Ishikawa (cell line): ENCODE measurements around the gene ARHGAP22.

Experiments
- CEBPB ChIP-seq: IDR thresholded peaks from 2 replicates; pipeline ENCODE4 v1.6.1; 2012
- EGR1 ChIP-seq: IDR thresholded peaks from 2 replicates; pipeline ENCODE4 v1.6.1; 2012
- EP300 ChIP-seq: IDR thresholded peaks from 2 replicates; pipeline ENCODE4 v1.6.1; 2012; ENCODE audit warnings: borderline replicate concordance
- NFIC ChIP-seq: IDR thresholded peaks from 2 replicates; pipeline ENCODE4 v1.6.1; 2012
- RAD21 ChIP-seq: IDR thresholded peaks from 2 replicates; pipeline ENCODE4 v1.6.1; 2012; ENCODE audit warnings: low read depth
- TAF1 ChIP-seq: IDR thresholded peaks from 2 replicates; pipeline ENCODE4 v1.6.1; 2012; ENCODE audit warnings: low read depth, mild to moderate bottlenecking
- TEAD4 ChIP-seq: IDR thresholded peaks from 2 replicates; pipeline ENCODE4 v1.6.1; 2012
- ZBTB7A ChIP-seq: IDR thresholded peaks from 2 replicates; pipeline ENCODE4 v1.6.1; 2012; ENCODE audit warnings: low read depth
- TF ChIP-seq, protein P1 (sequence below): IDR thresholded peaks from 2 replicates; pipeline ENCODE4 v1.6.1; 2012
- TF ChIP-seq, protein P2 (sequence below): IDR thresholded peaks from 2 replicates; pipeline ENCODE4 v1.6.1; 2012; ENCODE audit warnings: low read depth, mild to moderate bottlenecking
- TF ChIP-seq, protein P3 (sequence below): IDR thresholded peaks from 2 replicates; pipeline ENCODE4 v1.6.1; 2012

DNA sequence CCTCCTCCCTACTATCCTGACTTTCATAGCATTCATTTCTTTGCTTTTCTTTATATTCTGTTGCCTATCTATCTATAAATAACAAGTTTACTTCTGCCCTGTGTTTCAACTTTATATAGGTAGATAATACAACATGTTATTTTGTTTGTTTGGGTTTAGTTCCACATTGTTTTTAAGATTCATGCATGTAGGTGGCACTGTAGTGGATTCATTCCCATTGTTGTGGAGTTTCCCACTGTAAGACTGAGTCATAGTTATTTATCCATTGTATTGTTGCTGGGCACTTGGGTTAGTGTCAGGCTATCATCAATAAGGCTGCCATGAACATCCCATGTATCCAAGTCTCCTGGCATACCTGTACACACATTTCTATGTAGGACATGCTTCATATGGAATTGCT is 127.7 kb downstream of the ARHGAP22 start:
- TF ChIP-seq, protein P1, sequence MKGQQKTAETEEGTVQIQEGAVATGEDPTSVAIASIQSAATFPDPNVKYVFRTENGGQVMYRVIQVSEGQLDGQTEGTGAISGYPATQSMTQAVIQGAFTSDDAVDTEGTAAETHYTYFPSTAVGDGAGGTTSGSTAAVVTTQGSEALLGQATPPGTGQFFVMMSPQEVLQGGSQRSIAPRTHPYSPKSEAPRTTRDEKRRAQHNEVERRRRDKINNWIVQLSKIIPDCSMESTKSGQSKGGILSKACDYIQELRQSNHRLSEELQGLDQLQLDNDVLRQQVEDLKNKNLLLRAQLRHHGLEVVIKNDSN: no peak
- TF ChIP-seq, protein P2, sequence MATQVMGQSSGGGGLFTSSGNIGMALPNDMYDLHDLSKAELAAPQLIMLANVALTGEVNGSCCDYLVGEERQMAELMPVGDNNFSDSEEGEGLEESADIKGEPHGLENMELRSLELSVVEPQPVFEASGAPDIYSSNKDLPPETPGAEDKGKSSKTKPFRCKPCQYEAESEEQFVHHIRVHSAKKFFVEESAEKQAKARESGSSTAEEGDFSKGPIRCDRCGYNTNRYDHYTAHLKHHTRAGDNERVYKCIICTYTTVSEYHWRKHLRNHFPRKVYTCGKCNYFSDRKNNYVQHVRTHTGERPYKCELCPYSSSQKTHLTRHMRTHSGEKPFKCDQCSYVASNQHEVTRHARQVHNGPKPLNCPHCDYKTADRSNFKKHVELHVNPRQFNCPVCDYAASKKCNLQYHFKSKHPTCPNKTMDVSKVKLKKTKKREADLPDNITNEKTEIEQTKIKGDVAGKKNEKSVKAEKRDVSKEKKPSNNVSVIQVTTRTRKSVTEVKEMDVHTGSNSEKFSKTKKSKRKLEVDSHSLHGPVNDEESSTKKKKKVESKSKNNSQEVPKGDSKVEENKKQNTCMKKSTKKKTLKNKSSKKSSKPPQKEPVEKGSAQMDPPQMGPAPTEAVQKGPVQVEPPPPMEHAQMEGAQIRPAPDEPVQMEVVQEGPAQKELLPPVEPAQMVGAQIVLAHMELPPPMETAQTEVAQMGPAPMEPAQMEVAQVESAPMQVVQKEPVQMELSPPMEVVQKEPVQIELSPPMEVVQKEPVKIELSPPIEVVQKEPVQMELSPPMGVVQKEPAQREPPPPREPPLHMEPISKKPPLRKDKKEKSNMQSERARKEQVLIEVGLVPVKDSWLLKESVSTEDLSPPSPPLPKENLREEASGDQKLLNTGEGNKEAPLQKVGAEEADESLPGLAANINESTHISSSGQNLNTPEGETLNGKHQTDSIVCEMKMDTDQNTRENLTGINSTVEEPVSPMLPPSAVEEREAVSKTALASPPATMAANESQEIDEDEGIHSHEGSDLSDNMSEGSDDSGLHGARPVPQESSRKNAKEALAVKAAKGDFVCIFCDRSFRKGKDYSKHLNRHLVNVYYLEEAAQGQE: no peak
- TF ChIP-seq TAF1 (no peak), CEBPB (no peak), EP300 (no peak), NFIC (no peak), TEAD4 (no peak), RAD21 (no peak), ZBTB7A (no peak), EGR1 (no peak)
- TF ChIP-seq, protein P3, sequence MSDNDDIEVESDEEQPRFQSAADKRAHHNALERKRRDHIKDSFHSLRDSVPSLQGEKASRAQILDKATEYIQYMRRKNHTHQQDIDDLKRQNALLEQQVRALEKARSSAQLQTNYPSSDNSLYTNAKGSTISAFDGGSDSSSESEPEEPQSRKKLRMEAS: no peak
